IMR-90 (cell line): ENCODE measurements around the gene KLHDC1.

Experiments used
- BHLHE40 ChIP-seq: fragments of 150-350 bp; IDR thresholded peaks from 2 replicates; pipeline ENCODE4 v1.6.1; 2016; ENCODE audit warnings: mild to moderate bottlenecking, low read depth, low read length
- CEBPB ChIP-seq: IDR thresholded peaks from 2 replicates; pipeline ENCODE4 v1.6.1; 2012; ENCODE audit warnings: low read depth, low read length, improper control_type of control experiment
- FOS ChIP-seq: fragments of 150-350 bp; IDR thresholded peaks from 2 replicates; pipeline ENCODE4 v1.6.1; 2016; ENCODE audit warnings: low read depth, low read length
- MAZ ChIP-seq: IDR thresholded peaks from 2 replicates; pipeline ENCODE4 v1.6.1; 2012; ENCODE audit warnings: low read depth, mild to moderate bottlenecking, low read length, improper control_type of control experiment, moderate library complexity, borderline replicate concordance
- MXI1 ChIP-seq: IDR thresholded peaks from 2 replicates; pipeline ENCODE4 v1.6.1; 2012; ENCODE audit warnings: low read depth, mild to moderate bottlenecking, low read length, moderate library complexity, borderline replicate concordance
- NFE2L2 ChIP-seq: fragments of 150-350 bp; IDR thresholded peaks from 2 replicates; pipeline ENCODE4 v1.6.1; 2016; ENCODE audit warnings: low read depth, mild to moderate bottlenecking, low read length
- POLR2A ChIP-seq: IDR thresholded peaks from 2 replicates; pipeline ENCODE4 v1.6.1; 2012; ENCODE audit warnings: mild to moderate bottlenecking, low read depth, low read length
- RAD21 ChIP-seq: IDR thresholded peaks from 2 replicates; pipeline ENCODE4 v1.6.1; 2012; ENCODE audit warnings: low read length, improper control_type of control experiment
- RCOR1 ChIP-seq: IDR thresholded peaks from 2 replicates; pipeline ENCODE4 v1.6.1; 2012; ENCODE audit warnings: mild to moderate bottlenecking, low read length, improper control_type of control experiment; ENCODE audit not compliant: insufficient replicate concordance
- RFX5 ChIP-seq: IDR thresholded peaks from 2 replicates; pipeline ENCODE4 v1.8.0; 2012; ENCODE audit warnings: low read depth, mild to moderate bottlenecking, low read length, moderate library complexity
- SMC3 ChIP-seq: fragments of 150-350 bp; IDR thresholded peaks from 2 replicates; pipeline ENCODE4 v1.6.1; 2016; ENCODE audit warnings: low read depth, mild to moderate bottlenecking, antibody characterized with exemption, low read length, moderate library complexity
- USF2 ChIP-seq: fragments of 150-350 bp; IDR thresholded peaks from 2 replicates; pipeline ENCODE4 v1.6.1; 2017; ENCODE audit warnings: mild to moderate bottlenecking, antibody characterized with exemption, low read length, low read depth
- TF ChIP-seq, protein P1 (sequence below): conservative IDR thresholded peaks from 2 replicates; pipeline ENCODE4 v1.5.1; 2012; ENCODE audit warnings: mild to moderate bottlenecking, low read depth, low read length, improper control_type of control experiment
- TF ChIP-seq, protein P2 (sequence below): fragments of 150-350 bp; IDR thresholded peaks from 2 replicates; pipeline ENCODE4 v1.6.1; 2016; ENCODE audit warnings: low read depth, mild to moderate bottlenecking, low read length, moderate library complexity, borderline replicate concordance

DNA sequence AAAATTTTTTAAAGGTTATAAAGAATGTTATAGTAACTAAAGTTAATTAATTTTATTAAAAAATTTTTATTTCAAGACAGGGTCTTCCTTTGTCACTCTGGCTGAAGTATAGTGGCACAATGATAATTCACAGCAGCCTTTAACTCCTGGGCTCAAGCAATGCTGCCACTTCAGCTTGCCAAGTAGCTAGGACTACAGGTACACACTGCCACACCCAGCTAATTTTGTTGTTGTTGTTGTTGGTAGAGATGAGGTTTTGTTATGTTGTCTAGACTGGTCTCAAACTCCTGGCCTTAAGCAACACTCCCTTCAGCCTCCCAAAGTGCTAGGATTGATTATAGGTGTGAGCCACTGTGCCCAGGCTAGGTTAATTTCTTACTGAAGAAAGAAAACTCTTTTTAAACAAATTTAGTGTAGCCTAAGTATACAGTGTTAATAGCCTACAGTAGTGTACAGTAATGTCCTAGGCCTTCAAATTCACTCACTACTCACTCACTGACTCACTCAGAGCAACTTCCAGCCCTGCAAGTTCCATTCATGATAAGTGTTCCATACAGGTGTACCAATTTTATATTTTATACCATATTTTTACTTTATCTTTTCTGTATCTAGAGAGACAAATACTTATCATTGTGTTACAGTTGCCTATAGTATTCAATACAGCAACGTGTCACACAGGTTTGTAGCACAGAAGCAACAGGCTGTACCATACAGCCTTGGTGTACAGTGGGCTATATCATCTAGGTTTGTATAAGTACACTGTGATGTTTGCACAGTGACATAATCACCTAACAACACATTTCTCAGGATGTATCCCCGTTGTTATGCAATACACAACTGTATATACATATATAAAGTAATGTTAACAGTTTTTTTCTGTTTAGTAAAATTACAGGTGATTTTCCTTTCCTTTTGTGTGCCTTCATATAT lies 33.1 kb upstream of the KLHDC1 start:
- TF ChIP-seq SMC3 (no peak), POLR2A (no peak), RCOR1 (no peak), MXI1 (no peak), USF2 (no peak), MAZ (no peak), FOS (no peak), RAD21 (no peak), CEBPB (peak; percentile 35; the same call in 1 of the 2 replicates), NFE2L2 (no peak), BHLHE40 (no peak), RFX5 (no peak)
- TF ChIP-seq, protein P1, sequence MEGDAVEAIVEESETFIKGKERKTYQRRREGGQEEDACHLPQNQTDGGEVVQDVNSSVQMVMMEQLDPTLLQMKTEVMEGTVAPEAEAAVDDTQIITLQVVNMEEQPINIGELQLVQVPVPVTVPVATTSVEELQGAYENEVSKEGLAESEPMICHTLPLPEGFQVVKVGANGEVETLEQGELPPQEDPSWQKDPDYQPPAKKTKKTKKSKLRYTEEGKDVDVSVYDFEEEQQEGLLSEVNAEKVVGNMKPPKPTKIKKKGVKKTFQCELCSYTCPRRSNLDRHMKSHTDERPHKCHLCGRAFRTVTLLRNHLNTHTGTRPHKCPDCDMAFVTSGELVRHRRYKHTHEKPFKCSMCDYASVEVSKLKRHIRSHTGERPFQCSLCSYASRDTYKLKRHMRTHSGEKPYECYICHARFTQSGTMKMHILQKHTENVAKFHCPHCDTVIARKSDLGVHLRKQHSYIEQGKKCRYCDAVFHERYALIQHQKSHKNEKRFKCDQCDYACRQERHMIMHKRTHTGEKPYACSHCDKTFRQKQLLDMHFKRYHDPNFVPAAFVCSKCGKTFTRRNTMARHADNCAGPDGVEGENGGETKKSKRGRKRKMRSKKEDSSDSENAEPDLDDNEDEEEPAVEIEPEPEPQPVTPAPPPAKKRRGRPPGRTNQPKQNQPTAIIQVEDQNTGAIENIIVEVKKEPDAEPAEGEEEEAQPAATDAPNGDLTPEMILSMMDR, result no peak
- TF ChIP-seq, protein P2, sequence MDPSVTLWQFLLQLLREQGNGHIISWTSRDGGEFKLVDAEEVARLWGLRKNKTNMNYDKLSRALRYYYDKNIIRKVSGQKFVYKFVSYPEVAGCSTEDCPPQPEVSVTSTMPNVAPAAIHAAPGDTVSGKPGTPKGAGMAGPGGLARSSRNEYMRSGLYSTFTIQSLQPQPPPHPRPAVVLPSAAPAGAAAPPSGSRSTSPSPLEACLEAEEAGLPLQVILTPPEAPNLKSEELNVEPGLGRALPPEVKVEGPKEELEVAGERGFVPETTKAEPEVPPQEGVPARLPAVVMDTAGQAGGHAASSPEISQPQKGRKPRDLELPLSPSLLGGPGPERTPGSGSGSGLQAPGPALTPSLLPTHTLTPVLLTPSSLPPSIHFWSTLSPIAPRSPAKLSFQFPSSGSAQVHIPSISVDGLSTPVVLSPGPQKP, result no peak
